ENCODE data around the gene GEN1.
"Not testable (repeated sequence)": the region's sequence is repeated elsewhere in the genome, so short reads cannot be mapped to it uniquely, and the experiment has no call there.

The GEN1 gene

DNA sequence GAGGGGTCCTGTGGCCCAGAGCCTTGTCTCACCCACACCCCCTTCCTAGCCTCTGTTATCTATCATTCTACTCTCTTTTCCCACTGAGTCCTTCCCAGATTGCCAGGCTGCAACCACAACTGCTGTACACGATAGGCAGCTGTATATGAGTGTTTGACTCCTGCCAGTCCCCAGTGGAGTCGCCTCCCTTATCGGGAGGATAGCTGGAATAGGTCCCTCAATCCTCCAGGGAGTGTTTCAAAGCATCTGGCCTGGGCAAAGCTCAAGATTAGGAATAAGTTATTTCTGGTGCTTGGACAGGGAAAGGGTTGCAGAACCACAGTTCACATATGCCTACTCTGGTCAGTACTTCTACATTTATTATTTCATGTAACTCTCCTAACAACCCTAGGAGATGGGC is 67.1 kb downstream of the GEN1 start:
- Histone ChIP-seq H3K4me1 (ENCODE audit: insufficient read depth, low read length, severe bottlenecking) (no peaks in the 10 kb centered on the region), H4K20me1 (ENCODE audit: insufficient read depth, low read length) (no peaks in the 10 kb centered on the region), H3K27ac (ENCODE audit: low read depth, low read length, poor library complexity, severe bottlenecking) (no peak overlapping the region), H3K36me3 (ENCODE audit: insufficient read depth, low read length) (no peaks in the 10 kb centered on the region), H2AFZ (ENCODE audit: low read length) (no peak overlapping the region), H3K4me3 (ENCODE audit: low read depth, low read length, poor library complexity, severe bottlenecking) (no peak overlapping the region), H3K79me2 (ENCODE audit: insufficient read depth, low read length) (no peaks in the 10 kb centered on the region), H3K9ac (ENCODE audit: low read length) (no peak overlapping the region), H3K9me2 (ENCODE audit: low read depth, low read length) (no peaks in the 10 kb centered on the region), H3K9me3 (ENCODE audit: low read length) (no peaks in the 10 kb centered on the region), H3K4me2 (ENCODE audit: low read length) (no peak overlapping the region), H3K27me3 (ENCODE audit: insufficient read depth, low read length) (no peaks in the 10 kb centered on the region), H3F3A (ENCODE audit: insufficient read depth, low read length) (no peaks in the 10 kb centered on the region)
- TF ChIP-seq CTCF (IDR thresholded peaks at IDR 0.05; ENCODE audit: low read length) (no peak), EZH2 (IDR thresholded peaks at IDR 0.05; ENCODE audit: borderline replicate concordance, low read length) (no peak)

- H3K4me1 ChIP-seq (ENCODE audit: insufficient read depth, low read length, severe bottlenecking): no peaks in the 10 kb centered on the region
- no peak overlapping the region for H2AFZ ChIP-seq (ENCODE audit: low read length)
- H3K9me2 ChIP-seq (ENCODE audit: low read depth, low read length): no peaks in the 10 kb centered on the region
- no peaks in the 10 kb centered on the region for H3K9me3 ChIP-seq (ENCODE audit: low read length)
- TF ChIP-seq EZH2 (IDR thresholded peaks at IDR 0.05; ENCODE audit: borderline replicate concordance, low read length) (no peak), CTCF (IDR thresholded peaks at IDR 0.05; ENCODE audit: low read length) (no peak)
- H3K27me3 ChIP-seq (ENCODE audit: insufficient read depth, low read length): no peaks in the 10 kb centered on the region
- H3K79me2 ChIP-seq (ENCODE audit: insufficient read depth, low read length): no peaks in the 10 kb centered on the region
- no peak overlapping the region for H3K4me3 ChIP-seq (ENCODE audit: low read depth, low read length, poor library complexity, severe bottlenecking)
- no peaks in the 10 kb centered on the region for H4K20me1 ChIP-seq (ENCODE audit: insufficient read depth, low read length)
- no peak overlapping the region for H3K27ac ChIP-seq (ENCODE audit: low read depth, low read length, poor library complexity, severe bottlenecking)
- no peak overlapping the region for H3K9ac ChIP-seq (ENCODE audit: low read length)
- no peaks in the 10 kb centered on the region for H3K36me3 ChIP-seq (ENCODE audit: insufficient read depth, low read length)
- no peak overlapping the region for H3K4me2 ChIP-seq (ENCODE audit: low read length)
- H3F3A ChIP-seq (ENCODE audit: insufficient read depth, low read length): no peaks in the 10 kb centered on the region
Measured at GRCh38 chr2:17821535-17822444, 67.9 kb downstream of the GEN1 start.

- Histone ChIP-seq H3K36me3 (ENCODE audit: insufficient read depth, low read length) (no peaks in the 10 kb centered on the region), H3K27me3 (ENCODE audit: insufficient read depth, low read length) (no peaks in the 10 kb centered on the region), H3K9ac (ENCODE audit: low read length) (no peak overlapping the region), H3K4me2 (ENCODE audit: low read length) (no peak overlapping the region), H3K4me3 (ENCODE audit: low read depth, low read length, poor library complexity, severe bottlenecking) (no peak overlapping the region), H2AFZ (ENCODE audit: low read length) (no peak overlapping the region), H3K4me1 (ENCODE audit: insufficient read depth, low read length, severe bottlenecking) (no peaks in the 10 kb centered on the region), H3K27ac (ENCODE audit: low read depth, low read length, poor library complexity, severe bottlenecking) (no peak overlapping the region), H3F3A (ENCODE audit: insufficient read depth, low read length) (no peaks in the 10 kb centered on the region), H3K9me2 (ENCODE audit: low read depth, low read length) (no peaks in the 10 kb centered on the region), H3K9me3 (ENCODE audit: low read length) (no peaks in the 10 kb centered on the region), H3K79me2 (ENCODE audit: insufficient read depth, low read length) (no peaks in the 10 kb centered on the region), H4K20me1 (ENCODE audit: insufficient read depth, low read length) (no peaks in the 10 kb centered on the region)
- TF ChIP-seq EZH2 (IDR thresholded peaks at IDR 0.05; ENCODE audit: borderline replicate concordance, low read length) (no peak), CTCF (IDR thresholded peaks at IDR 0.05; ENCODE audit: low read length) (no peak)
Measured at GRCh38 chr2:17822445-17823117, 68.6 kb downstream of the GEN1 start.

- not testable (repeated sequence) for H4K20me1 ChIP-seq (ENCODE audit: insufficient read depth, low read length); H3K79me2 ChIP-seq (ENCODE audit: insufficient read depth, low read length); H3K9ac ChIP-seq (ENCODE audit: low read length); H3F3A ChIP-seq (ENCODE audit: insufficient read depth, low read length); H3K27ac ChIP-seq (ENCODE audit: low read depth, low read length, poor library complexity, severe bottlenecking); H3K4me3 ChIP-seq (ENCODE audit: low read depth, low read length, poor library complexity, severe bottlenecking); H3K4me2 ChIP-seq (ENCODE audit: low read length); H3K9me3 ChIP-seq (ENCODE audit: low read length); H3K4me1 ChIP-seq (ENCODE audit: insufficient read depth, low read length, severe bottlenecking); H3K9me2 ChIP-seq (ENCODE audit: low read depth, low read length); H2AFZ ChIP-seq (ENCODE audit: low read length); H3K27me3 ChIP-seq (ENCODE audit: insufficient read depth, low read length); H3K36me3 ChIP-seq (ENCODE audit: insufficient read depth, low read length)
Measured at GRCh38 chr2:17823646-17824045, 69.7 kb downstream of the GEN1 start.

All from OCI-LY1 (cell line).